AG04449 (cell line): ENCODE measurements around the gene ARID1A.

Experiments used
- CTCF ChIA-PET: fragments of 350-600 bp; formaldehyde crosslinking; extraction: SDS; loops from one replicate; lab custom pipeline; 2021; ENCODE audit warnings: antibody characterized with exemption; lab: Yijun Ruan, JAX
- POLR2A ChIA-PET: fragments of 400-600, 350-600 bp; formaldehyde crosslinking; extraction: SDS; loops from one replicate; lab custom pipeline; 2020; ENCODE audit warnings: antibody characterized with exemption, inconsistent platforms; lab: Yijun Ruan, JAX
- DNase-seq: peaks from one replicate; pipeline ENCODE4 v3.0.0-alpha.2; 2010; ENCODE audit warnings: low read depth, low spot score
- H3K4me3 ChIP-seq: 2 replicates; pipeline ENCODE4 v1.5.1; 2011; ENCODE audit warnings: low read depth, mild to moderate bottlenecking, control low read depth, low read length
- TF ChIP-seq, protein P1 (sequence below): IDR thresholded peaks from one replicate; pipeline ENCODE4 v1.5.1; 2011; ENCODE audit warnings: mild to moderate bottlenecking, moderate library complexity, low read length, control low read depth, inconsistent platforms; ENCODE audit not compliant: insufficient read depth; ENCODE audit errors: missing control alignments

The ARID1A gene

DNA sequence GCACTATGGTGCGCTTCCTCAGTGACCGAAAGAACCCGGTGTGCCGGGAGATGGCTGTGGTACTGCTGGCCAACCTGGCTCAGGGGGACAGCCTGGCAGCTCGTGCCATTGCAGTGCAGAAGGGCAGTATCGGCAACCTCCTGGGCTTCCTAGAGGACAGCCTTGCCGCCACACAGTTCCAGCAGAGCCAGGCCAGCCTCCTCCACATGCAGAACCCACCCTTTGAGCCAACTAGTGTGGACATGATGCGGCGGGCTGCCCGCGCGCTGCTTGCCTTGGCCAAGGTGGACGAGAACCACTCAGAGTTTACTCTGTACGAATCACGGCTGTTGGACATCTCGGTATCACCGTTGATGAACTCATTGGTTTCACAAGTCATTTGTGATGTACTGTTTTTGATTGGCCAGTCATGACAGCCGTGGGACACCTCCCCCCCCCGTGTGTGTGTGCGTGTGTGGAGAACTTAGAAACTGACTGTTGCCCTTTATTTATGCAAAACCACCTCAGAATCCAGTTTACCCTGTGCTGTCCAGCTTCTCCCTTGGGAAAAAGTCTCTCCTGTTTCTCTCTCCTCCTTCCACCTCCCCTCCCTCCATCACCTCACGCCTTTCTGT is 84.6 kb downstream of the ARID1A start:
- H3K4me3 ChIP-seq: no peak overlapping the region
- DNase-seq: no peak
- TF ChIP-seq, protein P1, sequence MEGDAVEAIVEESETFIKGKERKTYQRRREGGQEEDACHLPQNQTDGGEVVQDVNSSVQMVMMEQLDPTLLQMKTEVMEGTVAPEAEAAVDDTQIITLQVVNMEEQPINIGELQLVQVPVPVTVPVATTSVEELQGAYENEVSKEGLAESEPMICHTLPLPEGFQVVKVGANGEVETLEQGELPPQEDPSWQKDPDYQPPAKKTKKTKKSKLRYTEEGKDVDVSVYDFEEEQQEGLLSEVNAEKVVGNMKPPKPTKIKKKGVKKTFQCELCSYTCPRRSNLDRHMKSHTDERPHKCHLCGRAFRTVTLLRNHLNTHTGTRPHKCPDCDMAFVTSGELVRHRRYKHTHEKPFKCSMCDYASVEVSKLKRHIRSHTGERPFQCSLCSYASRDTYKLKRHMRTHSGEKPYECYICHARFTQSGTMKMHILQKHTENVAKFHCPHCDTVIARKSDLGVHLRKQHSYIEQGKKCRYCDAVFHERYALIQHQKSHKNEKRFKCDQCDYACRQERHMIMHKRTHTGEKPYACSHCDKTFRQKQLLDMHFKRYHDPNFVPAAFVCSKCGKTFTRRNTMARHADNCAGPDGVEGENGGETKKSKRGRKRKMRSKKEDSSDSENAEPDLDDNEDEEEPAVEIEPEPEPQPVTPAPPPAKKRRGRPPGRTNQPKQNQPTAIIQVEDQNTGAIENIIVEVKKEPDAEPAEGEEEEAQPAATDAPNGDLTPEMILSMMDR: no peak
- ChIA-PET CTCF (interaction anchor here (1.1 to 1.6 kb wide), 4 partner anchors 9 to 181 kb away, joined by 3 to 4 read pairs (median 4); no protein-coding TSS in a partner anchor), POLR2A (no interaction called here)

DNA sequence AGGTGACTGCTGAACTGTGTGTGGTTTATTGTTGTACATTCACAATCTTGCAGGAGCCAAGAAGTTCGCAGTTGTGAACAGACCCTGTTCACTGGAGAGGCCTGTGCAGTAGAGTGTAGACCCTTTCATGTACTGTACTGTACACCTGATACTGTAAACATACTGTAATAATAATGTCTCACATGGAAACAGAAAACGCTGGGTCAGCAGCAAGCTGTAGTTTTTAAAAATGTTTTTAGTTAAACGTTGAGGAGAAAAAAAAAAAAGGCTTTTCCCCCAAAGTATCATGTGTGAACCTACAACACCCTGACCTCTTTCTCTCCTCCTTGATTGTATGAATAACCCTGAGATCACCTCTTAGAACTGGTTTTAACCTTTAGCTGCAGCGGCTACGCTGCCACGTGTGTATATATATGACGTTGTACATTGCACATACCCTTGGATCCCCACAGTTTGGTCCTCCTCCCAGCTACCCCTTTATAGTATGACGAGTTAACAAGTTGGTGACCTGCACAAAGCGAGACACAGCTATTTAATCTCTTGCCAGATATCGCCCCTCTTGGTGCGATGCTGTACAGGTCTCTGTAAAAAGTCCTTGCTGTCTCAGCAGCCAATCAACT is 85.5 kb downstream of the ARID1A start:
- no peak overlapping the region for H3K4me3 ChIP-seq
- CTCF ChIA-PET: interaction anchor here (0.6 to 1.6 kb wide), 9 partner anchors 9 to 281 kb away, joined by 3 to 5 read pairs (median 3); no protein-coding TSS in a partner anchor
- DNase-seq: no peak
- TF ChIP-seq, protein P1: no peak
- POLR2A ChIA-PET: interaction anchor here (0.8 kb wide), 1 partner anchor 9 kb away, joined by 4 read pairs; no protein-coding TSS in a partner anchor

DNA sequence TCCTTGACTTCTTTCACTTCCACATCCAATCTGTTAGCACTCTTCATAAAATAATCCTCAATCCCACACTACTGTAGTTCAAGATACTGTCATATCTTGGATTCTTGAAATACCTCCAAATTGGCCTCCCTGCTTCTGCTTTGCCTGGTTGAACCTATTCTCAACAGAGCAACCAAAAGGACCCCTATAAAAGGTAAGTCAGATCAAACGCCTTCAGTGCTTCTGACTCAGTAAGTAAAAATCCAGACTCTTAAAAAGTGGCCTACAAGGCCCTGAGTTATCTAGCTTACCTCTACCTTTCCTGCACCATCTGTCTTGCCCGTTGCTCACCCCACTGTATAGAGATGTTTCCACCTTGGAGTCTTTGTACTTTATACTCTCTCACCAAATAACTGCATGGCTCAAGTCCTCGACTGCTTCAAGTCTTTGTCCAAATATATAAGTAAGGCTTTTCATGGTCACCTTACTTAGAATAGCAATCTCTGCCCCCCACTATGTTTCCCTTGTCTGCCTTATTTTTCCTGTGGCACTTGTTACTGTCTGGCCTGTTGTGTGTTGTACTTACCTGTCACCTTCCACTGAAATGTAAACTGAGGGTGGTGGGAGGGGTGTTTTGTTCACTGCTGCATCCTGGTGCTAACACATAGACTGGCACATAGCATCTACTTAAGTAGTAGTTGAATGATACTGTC is 86.9 kb downstream of the ARID1A start:
- CTCF ChIA-PET: interaction anchor here (1.1 to 1.4 kb wide), 3 partner anchors 27 to 282 kb away, joined by 3 to 5 read pairs (median 3); no protein-coding TSS in a partner anchor
- no peak for DNase-seq
- TF ChIP-seq, protein P1: no peak
- POLR2A ChIA-PET: no interaction called here
- no peak overlapping the region for H3K4me3 ChIP-seq

DNA sequence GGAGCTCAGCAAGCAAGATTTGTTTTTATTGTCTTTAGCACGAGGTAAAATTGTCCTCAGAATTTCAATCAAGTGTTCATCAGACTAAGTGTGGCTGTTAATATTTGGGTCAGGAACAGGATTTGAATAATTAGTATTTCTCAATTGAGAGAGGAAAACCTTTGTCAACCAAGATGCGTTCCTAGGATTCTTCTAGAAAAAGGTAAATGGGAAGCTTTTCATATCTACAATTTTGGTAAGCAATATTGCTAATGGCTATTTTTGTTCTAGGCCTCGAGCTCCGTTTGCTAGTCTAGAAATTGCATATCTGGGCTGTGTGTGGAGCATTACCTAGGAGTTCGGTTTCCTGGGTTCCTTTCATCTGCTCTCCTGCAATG is 87.8 kb downstream of the ARID1A start:
- DNase-seq: no peak
- CTCF ChIA-PET: interaction anchor here (9.4 kb wide), 1 partner anchor 179 kb away, joined by 509 read pairs; no protein-coding TSS in a partner anchor
- H3K4me3 ChIP-seq: no peak overlapping the region
- POLR2A ChIA-PET: no interaction called here
- TF ChIP-seq, protein P1: no peak

DNA sequence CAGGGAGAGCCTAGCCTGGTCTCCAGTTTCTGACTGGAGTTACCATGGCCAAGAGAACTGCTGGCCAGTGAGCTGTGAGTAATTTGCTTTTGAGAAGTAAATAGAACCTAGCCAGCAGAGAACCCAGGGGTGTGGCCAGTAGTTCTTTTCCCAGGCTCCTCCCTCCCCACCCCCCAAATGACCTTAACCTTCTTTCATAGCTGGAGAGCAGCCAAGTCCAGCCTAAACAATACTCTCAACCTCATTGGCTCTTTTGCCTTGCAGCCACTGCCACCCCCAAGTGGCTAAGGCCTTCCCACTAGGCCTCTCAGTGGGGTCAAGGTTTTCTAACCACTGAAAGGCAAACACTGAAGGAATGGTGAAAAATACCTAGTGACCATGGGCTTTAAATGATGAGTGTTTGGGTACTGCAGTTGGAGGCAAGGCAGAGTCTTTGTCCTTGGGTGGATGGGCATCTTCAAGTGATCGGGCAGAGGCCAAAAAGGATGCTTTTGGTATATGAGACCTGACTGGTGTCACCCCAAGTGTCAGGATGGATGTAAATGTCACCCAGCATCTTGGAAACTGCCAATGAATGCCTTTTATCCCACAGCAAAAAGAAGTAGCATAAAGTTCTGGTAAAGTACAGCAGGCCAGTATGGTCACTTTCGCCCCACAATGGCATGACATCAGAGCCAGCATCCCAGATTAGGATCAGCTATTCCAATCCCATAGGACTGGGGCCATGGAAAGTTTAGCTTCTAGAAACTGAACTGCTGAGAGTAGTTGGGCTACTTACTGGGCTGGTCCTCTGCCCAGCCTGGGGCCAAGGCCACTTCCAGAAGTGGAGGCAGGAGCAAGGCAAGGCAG is 88.4 kb downstream of the ARID1A start:
- CTCF ChIA-PET: interaction anchor here (2.4 to 9.4 kb wide), 2 partner anchors 10 to 180 kb away, joined by 11 to 509 read pairs; no protein-coding TSS in a partner anchor
- TF ChIP-seq, protein P1: no peak
- POLR2A ChIA-PET: no interaction called here
- DNase-seq: no peak
- no peak overlapping the region for H3K4me3 ChIP-seq
